ENCODE data around the gene RB1. TPM values are rescaled to one million over a fixed set of nuclear protein-coding genes. Genes with fewer than 3 reads are reported as not detected.

The RB1 gene
- total and polyA plus RNA-seq, 2 donors (not counting 3 experiments of a cell fraction or from before 2014, with no cell fraction given), result 8.0 to 41.2 TPM

DNA sequence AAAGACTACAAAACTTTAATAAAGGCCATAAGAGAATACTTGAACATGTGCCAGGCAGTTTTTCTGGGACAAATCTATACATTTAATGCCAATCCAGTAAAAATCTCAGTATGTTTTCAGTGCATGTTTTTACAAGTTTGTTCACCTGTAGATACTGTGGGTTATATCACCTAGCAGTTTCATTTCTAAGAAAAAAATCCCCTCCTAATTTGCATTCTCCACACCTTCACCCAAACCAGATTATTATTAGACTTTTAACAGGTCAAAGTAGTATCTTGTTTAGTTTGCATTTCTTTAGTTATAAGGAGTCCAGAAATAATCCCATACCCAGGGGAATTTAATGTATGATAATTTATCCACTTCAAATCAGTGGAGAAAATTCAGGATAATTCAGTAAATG lies 126.3 kb downstream of the RB1 start:
- DNase-seq (ENCODE audit: low read depth, low spot score) (no peak), FAIRE-seq (no peak)
- ChIA-PET POLR2A (no interaction called here), CTCF (interaction anchor here (1.8 kb wide), 1 partner anchor 150 kb away, joined by 7 read pairs; no protein-coding TSS in a partner anchor)
- Histone ChIP-seq H3K4me2 (ENCODE audit: insufficient read depth, low read length) (no peak overlapping the region), H3K27ac (ENCODE audit: insufficient read depth, low read depth, low read length) (no peak overlapping the region), H3K9me3 (replicated peaks; ENCODE audit: control insufficient read depth, insufficient read depth, low read length) (no peaks in the 10 kb centered on the region), H3K9ac (replicated peaks; ENCODE audit: extremely low read depth, insufficient read depth, low read length) (no peak overlapping the region), H3K9me1 (replicated peaks; ENCODE audit: control insufficient read depth, extremely low read depth, insufficient read depth, low read length) (no peaks in the 10 kb centered on the region), H3K79me2 (ENCODE audit: control insufficient read depth, insufficient read depth, low read length) (no peaks in the 10 kb centered on the region), H3K36me3 (ENCODE audit: control insufficient read depth in 2 of 2, extremely low read depth in 1 of 2, insufficient read depth in 2 of 2, low read length in 2 of 2) (no peaks in the 10 kb centered on the region), H4K20me1 (replicated peaks; ENCODE audit: control insufficient read depth, extremely low read depth, insufficient read depth, low read length) (no peaks in the 10 kb centered on the region), H2AFZ (ENCODE audit: low read depth, low read length) (no peak overlapping the region), H3K4me1 (ENCODE audit: control insufficient read depth, extremely low read depth, insufficient read depth, low read length) (peaks cover 24% of the 10 kb centered on the region), H3K4me3 (replicated peaks in 1 of 3; ENCODE audit: insufficient read depth in 1 of 3, low read depth in 1 of 3, low read length in 3 of 3) (no peak overlapping the region), H3K27me3 (ENCODE audit: control insufficient read depth in 2 of 2, insufficient read depth in 2 of 2, low read length in 2 of 2) (no peaks in the 10 kb centered on the region)
- no TSS peak for BruUV-seq (replicated peaks)
- intact Hi-C loops (cut with micrococcal nuclease), result loop anchor here (2.0 kb wide), 1 partner anchor 17 kb away; the partner anchor contains the start of gene LPAR6
- dilution Hi-C loops (cut with MboI; ENCODE audit: extremely low pct_ligation_motif_present, low sequenced_read_pairs), result no loop called here
- TF ChIP-seq MYC (IDR thresholded peaks at IDR 0.05; ENCODE audit: low read depth, low read length) (no peak), POLR2AphosphoS5 (IDR thresholded peaks at IDR 0.05; ENCODE audit: insufficient read depth, low read depth, low read length) (no peak), POLR2A (IDR thresholded peaks at IDR 0.05; ENCODE audit: low read depth, low read length) (no peak), FOS (IDR thresholded peaks at IDR 0.05; ENCODE audit: borderline replicate concordance, insufficient read depth, low read length) (no peak), GATA2 (IDR thresholded peaks at IDR 0.05; ENCODE audit: insufficient read depth, insufficient read length, low read depth, low read length) (no peak), JUN (IDR thresholded peaks at IDR 0.05; ENCODE audit: borderline replicate concordance, insufficient read depth, insufficient read length, low read depth) (no peak), EZH2 (IDR thresholded peaks at IDR 0.05; ENCODE audit: borderline replicate concordance, low read depth, low read length, severe bottlenecking) (no peak)
- TF ChIP-seq, protein P1, sequence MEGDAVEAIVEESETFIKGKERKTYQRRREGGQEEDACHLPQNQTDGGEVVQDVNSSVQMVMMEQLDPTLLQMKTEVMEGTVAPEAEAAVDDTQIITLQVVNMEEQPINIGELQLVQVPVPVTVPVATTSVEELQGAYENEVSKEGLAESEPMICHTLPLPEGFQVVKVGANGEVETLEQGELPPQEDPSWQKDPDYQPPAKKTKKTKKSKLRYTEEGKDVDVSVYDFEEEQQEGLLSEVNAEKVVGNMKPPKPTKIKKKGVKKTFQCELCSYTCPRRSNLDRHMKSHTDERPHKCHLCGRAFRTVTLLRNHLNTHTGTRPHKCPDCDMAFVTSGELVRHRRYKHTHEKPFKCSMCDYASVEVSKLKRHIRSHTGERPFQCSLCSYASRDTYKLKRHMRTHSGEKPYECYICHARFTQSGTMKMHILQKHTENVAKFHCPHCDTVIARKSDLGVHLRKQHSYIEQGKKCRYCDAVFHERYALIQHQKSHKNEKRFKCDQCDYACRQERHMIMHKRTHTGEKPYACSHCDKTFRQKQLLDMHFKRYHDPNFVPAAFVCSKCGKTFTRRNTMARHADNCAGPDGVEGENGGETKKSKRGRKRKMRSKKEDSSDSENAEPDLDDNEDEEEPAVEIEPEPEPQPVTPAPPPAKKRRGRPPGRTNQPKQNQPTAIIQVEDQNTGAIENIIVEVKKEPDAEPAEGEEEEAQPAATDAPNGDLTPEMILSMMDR (IDR thresholded peaks at IDR 0.05; ENCODE audit: extremely low read depth in 1 of 2, insufficient read depth in 1 of 2, low read depth in 1 of 2, low read length in 2 of 2), result no peak
- TF ChIP-seq, protein P2, sequence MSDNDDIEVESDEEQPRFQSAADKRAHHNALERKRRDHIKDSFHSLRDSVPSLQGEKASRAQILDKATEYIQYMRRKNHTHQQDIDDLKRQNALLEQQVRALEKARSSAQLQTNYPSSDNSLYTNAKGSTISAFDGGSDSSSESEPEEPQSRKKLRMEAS (IDR thresholded peaks at IDR 0.05; ENCODE audit: insufficient read depth, insufficient read length), result no peak

Data from endothelial cell of umbilical vein (primary cell).